ENCODE data around the gene POR. TPM values are rescaled to one million over a fixed set of nuclear protein-coding genes. Genes with fewer than 3 reads are reported as not detected.

The POR gene
- total and polyA plus RNA-seq, 2 of the 8 experiments (the other 6 are each of a cell fraction or from before 2014, with no cell fraction given), result 98.7 to 144 TPM

GRCh38 chr7:76022026-76022780 lies 107.2 kb downstream of the POR start:
- no peak for TF ChIP-seq SP1 (IDR thresholded peaks at IDR 0.05; ENCODE audit: low read depth, low read length)
- TF ChIP-seq MAX (IDR thresholded peaks at IDR 0.05), result no peak
- no peak for TF ChIP-seq YY1 (IDR thresholded peaks at IDR 0.05; ENCODE audit: low read depth, low read length)
- TF ChIP-seq BCL11A (IDR thresholded peaks at IDR 0.05; ENCODE audit: low read depth in 2 of 2, low read length in 2 of 2), result no peak
- no peak for TF ChIP-seq CBX8 (IDR thresholded peaks at IDR 0.05; ENCODE audit: borderline replicate concordance, low read depth, low read length)
- TF ChIP-seq RNF2 (IDR thresholded peaks at IDR 0.05; ENCODE audit: borderline replicate concordance, low read depth, low read length, missing control alignments, poor library complexity, severe bottlenecking), result no peak
- TF ChIP-seq POLR2AphosphoS5 (IDR thresholded peaks at IDR 0.05; ENCODE audit: low read depth, low read length), result no peak
- TF ChIP-seq RAD21 (IDR thresholded peaks at IDR 0.05 in 1 of 2, conservative IDR thresholded peaks at IDR 0.05 in 1 of 2; ENCODE audit: low read depth in 2 of 2, low read length in 2 of 2), result no peak
- FAIRE-seq, result no peak
- H4K91ac ChIP-seq (replicated peaks; ENCODE audit: insufficient read length, low read length), result no peak overlapping the region
- H2AK5ac ChIP-seq (ENCODE audit: low read depth, low read length), result no peak overlapping the region
- no peaks in the 10 kb centered on the region for H3K9me3 ChIP-seq (ENCODE audit: insufficient read depth in 2 of 2, low read depth in 1 of 2, low read length in 1 of 2)
- no peaks in the 10 kb centered on the region for H3K4me1 ChIP-seq (replicated peaks in 1 of 4; ENCODE audit: control insufficient read depth in 3 of 4, insufficient read depth in 4 of 4, low read length in 3 of 4)
- H2BK120ac ChIP-seq (replicated peaks; ENCODE audit: low read depth, low read length), result no peak overlapping the region
- no peak overlapping the region for H3K9ac ChIP-seq (replicated peaks in 1 of 4; ENCODE audit: extremely low read depth in 1 of 4, low read depth in 3 of 4, low read length in 3 of 4)
- H3K56ac ChIP-seq (replicated peaks; ENCODE audit: insufficient read length, low read depth, low read length), result no peak overlapping the region
- no peaks in the 10 kb centered on the region for H3K79me1 ChIP-seq (ENCODE audit: low read depth, low read length)
- H3K14ac ChIP-seq (ENCODE audit: insufficient read length), result no peak overlapping the region
- no peaks in the 10 kb centered on the region for H3K79me2 ChIP-seq (ENCODE audit: control insufficient read depth in 1 of 2, insufficient read depth in 2 of 2, low read length in 2 of 2)
- no peak overlapping the region for H4K5ac ChIP-seq (ENCODE audit: insufficient read length, low read depth, low read length)
- H3K36me3 ChIP-seq (ENCODE audit: control insufficient read depth in 2 of 4, insufficient read depth in 4 of 4, low read length in 3 of 4), result no peaks in the 10 kb centered on the region; a peak in 3 of 8 replicates
- ChIA-PET POLR2A (ENCODE audit: partially characterized antibody) (interaction anchor here (0.6 to 1.4 kb wide), 7 partner anchors 11 to 144 kb away, joined by 3 to 6 read pairs (median 3); partner anchors contain the start of genes POR and RHBDD2), CTCF (ENCODE audit: partially characterized antibody) (interaction anchor here (1.4 to 3.7 kb wide), 7 partner anchors 10 to 261 kb away, joined by 3 to 36 read pairs (median 6); no protein-coding TSS in a partner anchor)
- no peak overlapping the region for H2BK15ac ChIP-seq (ENCODE audit: low read length)
- no peak overlapping the region for H2AFZ ChIP-seq (ENCODE audit: low read length)
- H2BK20ac ChIP-seq (ENCODE audit: low read length), result no peak overlapping the region
- no peak overlapping the region for H2BK12ac ChIP-seq (ENCODE audit: low read depth, low read length)
- no peak overlapping the region for H3K18ac ChIP-seq (ENCODE audit: extremely low read depth, low read length)
- no peak for DNase-seq (ENCODE audit: low read depth in 1 of 2, low spot score in 2 of 2)
- H3K27ac ChIP-seq (ENCODE audit: low read depth, low read length), result no peak overlapping the region
- no peak overlapping the region for H3K4ac ChIP-seq (replicated peaks; ENCODE audit: insufficient read length, low read depth, low read length)
- no peaks in the 10 kb centered on the region for H3K27me3 ChIP-seq (replicated peaks in 1 of 4; ENCODE audit: control insufficient read depth in 3 of 4, extremely low read depth in 1 of 4, insufficient read depth in 3 of 4, low read length in 3 of 4)
- no peak overlapping the region for H2BK5ac ChIP-seq (ENCODE audit: low read depth, low read length)
- H3K23ac ChIP-seq (ENCODE audit: insufficient read length), result no peak overlapping the region
- H3K23me2 ChIP-seq (ENCODE audit: low read depth, low read length), result no peaks in the 10 kb centered on the region
- no peak overlapping the region for H3K4me3 ChIP-seq (ENCODE audit: extremely low read depth in 1 of 4, insufficient read depth in 2 of 4, low read depth in 3 of 4, low read length in 4 of 4)
- no peak overlapping the region for H4K8ac ChIP-seq (ENCODE audit: extremely low read depth, insufficient read depth, low read length)
- 86% methylated on average over 7 of the region's 7 CpGs; no CpG with 5 or more reads in 1 of the 2 experiments for WGBS, 2 experiments (ENCODE audit: extremely low coverage in 1 of 2, insufficient coverage in 1 of 2, insufficient read length in 1 of 2, insufficient replicate concordance in 2 of 2, low coverage in 1 of 2, low lambda C conversion rate in 2 of 2, missing lambda C conversion rate in 1 of 2)
- no peak overlapping the region for H3K4me2 ChIP-seq (ENCODE audit: insufficient read depth in 1 of 2, low read depth in 2 of 2, low read length in 2 of 2)
- no peaks in the 10 kb centered on the region for H4K20me1 ChIP-seq (replicated peaks in 1 of 2; ENCODE audit: control insufficient read depth in 1 of 2, insufficient read depth in 2 of 2, low read length in 2 of 2)
